Spleen (tissue), 11 donors: ENCODE data around the gene PTPRU. TPM values are rescaled to one million over a fixed set of nuclear protein-coding genes. Genes with fewer than 3 reads are reported as not detected.

Experiments
- DNase-seq: peaks from one replicate; pipeline ENCODE4 v3.0.0-alpha.2; 2020
- H3K27ac ChIP-seq, 8 donors: fragments of 200-600 bp; sonication (generic) in 7 of 8; 1 replicate in 4 of 8; 2 replicates in 4 of 8; pipeline versions ENCODE4 v1.5.0 to v1.8.0; 2016 to 2021; ENCODE audit warnings: inconsistent platforms in 4 of 8, mild to moderate bottlenecking in 4 of 8, moderate library complexity in 1 of 8
- H3K27me3 ChIP-seq, 7 donors: fragments of 200-600 bp; sonication (generic) in 6 of 7; replicated peaks in 1 of 7; 1 replicate in 4 of 7; 2 replicates in 3 of 7; pipeline versions ENCODE4 v1.5.0 to v1.8.0; 2016 to 2021; ENCODE audit warnings: inconsistent platforms in 3 of 7, mild to moderate bottlenecking in 1 of 7
- H3K36me3 ChIP-seq, 6 donors: fragments of 200-600 bp; sonication (generic) in 5 of 6; 1 replicate in 4 of 6; 2 replicates in 2 of 6; pipeline versions ENCODE4 v1.5.0 to v1.8.0; 2016 to 2021; ENCODE audit warnings: inconsistent platforms in 2 of 6
- H3K4me1 ChIP-seq, 6 donors: fragments of 200-600 bp; sonication (generic) in 5 of 6; 1 replicate in 3 of 6; 2 replicates in 3 of 6; pipeline versions ENCODE4 v1.5.0 to v1.8.0; 2016 to 2021; ENCODE audit warnings: inconsistent platforms in 3 of 6
- H3K4me3 ChIP-seq, 8 donors: fragments of 200-600 bp; sonication (generic) in 7 of 8; 1 replicate in 4 of 8; 2 replicates in 4 of 8; pipeline versions ENCODE4 v1.5.0 to v1.8.0; 2016 to 2021; ENCODE audit warnings: inconsistent platforms in 4 of 8, mild to moderate bottlenecking in 4 of 8, moderate library complexity in 2 of 8
- H3K9me3 ChIP-seq, 8 donors: fragments of 200-600 bp; sonication (generic) in 7 of 8; 1 replicate in 4 of 8; 2 replicates in 4 of 8; pipeline versions ENCODE4 v1.5.0 to v1.8.0; 2016 to 2021; ENCODE audit warnings: inconsistent platforms in 4 of 8
- CTCF ChIP-seq, 11 experiments: fragments of 200-600 bp in 7 of 11; fragments of 450-650 bp in 4 of 11; sonication (generic) in 4 of 11; IDR thresholded peaks in 8 of 11; conservative IDR thresholded peaks in 3 of 11; 1 replicate in 7 of 11; 2 replicates in 4 of 11; pipeline versions ENCODE4 v1.4.0 to v1.8.0; 2016 to 2021; ENCODE audit warnings: antibody characterized with exemption in 11 of 11, inconsistent platforms in 4 of 11, mild to moderate bottlenecking in 1 of 11
- POLR2A ChIP-seq, 3 donors: fragments of 450-650 bp; IDR thresholded peaks; one replicate each; pipeline ENCODE4 v1.5.1; 2017; ENCODE audit warnings: antibody characterized with exemption in 3 of 3, mild to moderate bottlenecking in 1 of 3
- POLR2AphosphoS5 ChIP-seq, 3 donors: sonication (generic); formaldehyde crosslinking; IDR thresholded peaks; one replicate each; pipeline ENCODE4 v1.5.1; 2017; ENCODE audit warnings: antibody characterized with exemption in 3 of 3
- WGBS, 5 donors: extraction: QIAGEN DNeasy Blood & Tissue Kit in 3 of 5; methylation state at CpG; one replicate each; pipeline versions ENCODE4 v1.1.5 to v1.1.7; 2013 to 2018; 5-methylcytosine and 5-hydroxymethylcytosine counted together
- intact Hi-C: fragments of 100-400 bp; cut with DNase I; formaldehyde crosslinking; loops from one replicate; pipeline ENCODE4 v1.15.0; 2023; ENCODE audit warnings: low total_unique reads
- polyA plus RNA-seq, 3 donors: library from polyadenylated mRNA; stranded (reverse); fragments of 200-250 nt; gene quantifications; one replicate each; pipeline ENCODE4 v1.2.1, GENCODE V29; 2013
- total RNA-seq, 7 donors: library from RNA; depleted of rRNA in 3 of 7; stranded (reverse); fragments of >200 nt in 3 of 7; fragmentation: NEBNext Ultra II Directional in 4 of 7; extraction: Animal tissue kit (Norgen Biotek cat#: 25700) in 4 of 7; gene quantifications; one replicate each; pipeline versions ENCODE4 v1.1.0 to v1.2.1, GENCODE V29; 2016 to 2021
- donor health status: healthy with polysubstance abuse.
- donor health status: DM: no; HTN: no; CAD: no; lungs with moderate emphysema.
- donor health status: DM: no; HTN: no; CAD: no.
- donor health status: Bipolar disorder and iron deficiency.
- donor health status: healthy.
- donor health status: DM: no; HTN: no; CAD: no.
- donor health status: DM: yes; HTN: yes; CAD: no.

PTPRU gene
- total and polyA plus RNA-seq, 10 donors: 1.00 to 10.8 (median 5.2) TPM

GRCh38 chr1:29240986-29241385, 4.7 kb downstream of the PTPRU start:
- no peaks in the 10 kb centered on the region for H3K9me3 ChIP-seq
- no peak for DNase-seq
- no peak overlapping the region for H3K27ac ChIP-seq
- intact Hi-C loops: no loop called here
- H3K36me3 ChIP-seq: no peaks in the 10 kb centered on the region
- WGBS, 5 donors: 62 to 79% (median 75%) methylated on average over 2 of the region's 2 CpGs
- no peak overlapping the region for H3K4me3 ChIP-seq
- peaks cover 0 to 73% (median 36%) of the 10 kb centered on the region in 7 donors for H3K27me3 ChIP-seq
- no peak for TF ChIP-seq POLR2AphosphoS5 (IDR thresholded peaks at IDR 0.05)
- TF ChIP-seq POLR2A (IDR thresholded peaks at IDR 0.05): no peak
- no peak for TF ChIP-seq CTCF (IDR thresholded peaks at IDR 0.05 in 8 of 11, conservative IDR thresholded peaks at IDR 0.05 in 3 of 11)
- peaks cover 14 to 28% (median 23%) of the 10 kb centered on the region in 6 donors for H3K4me1 ChIP-seq

- Histone ChIP-seq H3K36me3 (no peaks in the 10 kb centered on the region), H3K9me3 (no peaks in the 10 kb centered on the region), H3K27me3 (peaks cover 0 to 58% (median 18%) of the 10 kb centered on the region in 7 donors), H3K4me3 (no peak overlapping the region), H3K4me1 (peaks cover 2 to 9% (median 4%) of the 10 kb centered on the region in 6 donors), H3K27ac (no peak overlapping the region)
- no peak for TF ChIP-seq CTCF (IDR thresholded peaks at IDR 0.05 in 8 of 11, conservative IDR thresholded peaks at IDR 0.05 in 3 of 11)
- TF ChIP-seq POLR2AphosphoS5 (IDR thresholded peaks at IDR 0.05): no peak
- TF ChIP-seq POLR2A (IDR thresholded peaks at IDR 0.05): no peak
- intact Hi-C loops: no loop called here
- DNase-seq: no peak
- 73 to 82% (median 74%) methylated on average over 16 of the region's 16 CpGs for WGBS, 5 donors
Measured at GRCh38 chr1:29243023-29243870, 6.9 kb downstream of the PTPRU start.

- DNase-seq: no peak
- H3K27ac ChIP-seq: no peak overlapping the region
- 56 to 71% (median 66%) methylated on average over 3 of the region's 3 CpGs for WGBS, 5 donors
- H3K27me3 ChIP-seq: peaks cover 0 to 56% (median 12%) of the 10 kb centered on the region in 7 donors
- peaks cover 0 to 3% (median 0%) of the 10 kb centered on the region in 6 donors for H3K4me1 ChIP-seq
- no peaks in the 10 kb centered on the region for H3K36me3 ChIP-seq
- no peaks in the 10 kb centered on the region for H3K9me3 ChIP-seq
- intact Hi-C loops: no loop called here
- no peak overlapping the region for H3K4me3 ChIP-seq
- TF ChIP-seq POLR2A (IDR thresholded peaks at IDR 0.05) (no peak), POLR2AphosphoS5 (IDR thresholded peaks at IDR 0.05) (no peak), CTCF (IDR thresholded peaks at IDR 0.05 in 8 of 11, conservative IDR thresholded peaks at IDR 0.05 in 3 of 11) (no peak)
Measured at GRCh38 chr1:29243871-29244200, 7.5 kb downstream of the PTPRU start.

GRCh38 chr1:29245261-29245660, 8.9 kb downstream of the PTPRU start:
- no peak overlapping the region for H3K27ac ChIP-seq
- DNase-seq: no peak
- H3K36me3 ChIP-seq: no peaks in the 10 kb centered on the region
- H3K9me3 ChIP-seq: no peaks in the 10 kb centered on the region
- TF ChIP-seq POLR2A (IDR thresholded peaks at IDR 0.05): no peak
- no peak for TF ChIP-seq CTCF (IDR thresholded peaks at IDR 0.05 in 8 of 11, conservative IDR thresholded peaks at IDR 0.05 in 3 of 11)
- no peak for TF ChIP-seq POLR2AphosphoS5 (IDR thresholded peaks at IDR 0.05)
- intact Hi-C loops: no loop called here
- peaks cover 0 to 48% (median 0%) of the 10 kb centered on the region in 7 donors for H3K27me3 ChIP-seq
- no peaks in the 10 kb centered on the region for H3K4me1 ChIP-seq
- WGBS, 5 donors: 75 to 87% (median 80%) methylated on average over 5 to 6 of the region's 6 CpGs
- no peak overlapping the region for H3K4me3 ChIP-seq
